A549 (cell line): ENCODE results near the gene BRD1. TPM values are rescaled to one million over a fixed set of nuclear protein-coding genes. Genes with fewer than 3 reads are reported as not detected.

ENCODE experiments used
- ATAC-seq, 2 experiments: fragments of 200-7000 bp in 1 of 2; fragments of >200 bp in 1 of 2; cut with Nextera tagmentation in 1 of 2; cut with Tn5 transposase in 1 of 2; 3 replicates each; pipeline versions ENCODE4 v1.8.0 to v1.9.1; 2018 to 2020; ENCODE audit warnings: mild to moderate bottlenecking in 1 of 2, moderate library complexity in 1 of 2
- CTCF ChIA-PET: fragments of 300-600 bp; sonication (Branson Sonifier 250); formaldehyde crosslinking; extraction: SDS; loops from one replicate; lab custom pipeline; 2021; ENCODE audit warnings: antibody characterized with exemption, inconsistent platforms; lab: Yijun Ruan, JAX
- POLR2A ChIA-PET: fragments of 350-600 bp; formaldehyde crosslinking; extraction: SDS; loops from one replicate; lab custom pipeline; 2021; ENCODE audit warnings: antibody characterized with exemption, inconsistent platforms; lab: Yijun Ruan, JAX
- DNase-seq, 2 experiments: peaks; one replicate each; pipeline versions ENCODE4 v3.0.0 to v3.0.0-alpha.2; 2011 to 2016; ENCODE audit warnings: low read depth in 1 of 2, low spot score in 1 of 2
- FAIRE-seq: peaks from 2 replicates; lab custom pipeline; 2011; peaks lifted over from hg19 to GRCh38; lab: Jason Lieb, UNC
- H3K27ac ChIP-seq, 2 experiments: fragments of >200 bp; sonication (Bioruptor Twin); formaldehyde crosslinking; 3 replicates each; pipeline ENCODE4 v1.5.1; 2016 to 2017
- H3K4me1 ChIP-seq: fragments of >200 bp; sonication (Bioruptor Twin); formaldehyde crosslinking; 3 replicates; pipeline ENCODE4 v1.6.1; 2016
- H3K4me2 ChIP-seq: fragments of >200 bp; sonication (Bioruptor Twin); formaldehyde crosslinking; 3 replicates; pipeline ENCODE4 v1.6.1; 2016
- H3K4me3 ChIP-seq: fragments of >200 bp; sonication (Bioruptor Twin); formaldehyde crosslinking; 3 replicates; pipeline ENCODE4 v1.5.1; 2016
- H3K9me3 ChIP-seq: fragments of >200 bp; sonication (Bioruptor Twin); formaldehyde crosslinking; 3 replicates; pipeline ENCODE4 v1.6.1; 2016
- BHLHE40 ChIP-seq: IDR thresholded peaks from 2 replicates; pipeline ENCODE4 v1.6.1; 2012; ENCODE audit warnings: low read depth, low read length, inconsistent platforms
- CHD2 ChIP-seq: fragments of 150-350 bp; IDR thresholded peaks from 2 replicates; pipeline ENCODE4 v1.6.1; 2014; ENCODE audit warnings: low read length; ENCODE audit not compliant: partially characterized antibody
- ELK1 ChIP-seq: fragments of 150-350 bp; IDR thresholded peaks from 2 replicates; pipeline ENCODE4 v1.6.1; 2014; ENCODE audit warnings: low read depth, mild to moderate bottlenecking, low read length
- ESRRA ChIP-seq: fragments of 150-350 bp; IDR thresholded peaks from 2 replicates; pipeline ENCODE4 v1.6.1; 2014; ENCODE audit warnings: mild to moderate bottlenecking, low read length, borderline replicate concordance
- FOSB ChIP-seq: fragments of 250-450 bp; sonication (Bioruptor Pico); IDR thresholded peaks from 2 replicates; pipeline ENCODE4 v1.5.0; 2020; ENCODE audit warnings: mild to moderate bottlenecking, moderate library complexity
- GATA3 ChIP-seq: IDR thresholded peaks from 2 replicates; pipeline ENCODE4 v1.6.1; 2012; ENCODE audit warnings: borderline replicate concordance
- KDM1A ChIP-seq: fragments of 200-600 bp; sonication (generic); IDR thresholded peaks from 2 replicates; pipeline ENCODE4 v1.6.1; 2016; ENCODE audit warnings: low read depth, mild to moderate bottlenecking
- MAFK ChIP-seq: fragments of 450-650 bp; IDR thresholded peaks from 2 replicates; pipeline ENCODE4 v1.6.1; 2014; ENCODE audit not compliant: partially characterized antibody
- NFE2L2 ChIP-seq: fragments of 150-350 bp; conservative IDR thresholded peaks from 2 replicates; pipeline ENCODE4 v1.6.1; 2014; ENCODE audit warnings: low read length
- RAD21 ChIP-seq, 2 experiments: fragments of >200 bp in 1 of 2; sonication (Bioruptor Twin) in 1 of 2; formaldehyde crosslinking in 1 of 2; IDR thresholded peaks in 1 of 2; conservative IDR thresholded peaks in 1 of 2; 2 replicates in 1 of 2; 3 replicates in 1 of 2; pipeline ENCODE4 v1.6.1; 2012 to 2018; ENCODE audit warnings: inconsistent platforms in 1 of 2
- REST ChIP-seq: fragments of 200-600 bp; sonication (generic); IDR thresholded peaks from 2 replicates; pipeline ENCODE4 v1.6.1; 2016; ENCODE audit warnings: antibody characterized with exemption, mild to moderate bottlenecking, moderate library complexity
- RFX5 ChIP-seq: fragments of 450-650 bp; IDR thresholded peaks from 2 replicates; pipeline ENCODE4 v1.7.1; 2014; ENCODE audit warnings: antibody characterized with exemption, mild to moderate bottlenecking, moderate library complexity
- RNF2 ChIP-seq: fragments of 200-600 bp; sonication (generic); IDR thresholded peaks from 2 replicates; pipeline ENCODE4 v1.6.1; 2016; ENCODE audit warnings: low read depth, mild to moderate bottlenecking, antibody characterized with exemption, moderate library complexity, borderline replicate concordance
- SREBF2 ChIP-seq: fragments of 450-650 bp; IDR thresholded peaks from 2 replicates; pipeline ENCODE4 v1.6.1; 2014; ENCODE audit warnings: mild to moderate bottlenecking, moderate library complexity
- USF2 ChIP-seq: fragments of 450-650 bp; IDR thresholded peaks from 2 replicates; pipeline ENCODE4 v1.6.1; 2014; ENCODE audit warnings: antibody characterized with exemption
- WGBS: methylation state at CpG from one replicate; pipeline ENCODE4 v1.1.6; 2017; ENCODE audit errors: missing lambda C conversion rate; 5-methylcytosine and 5-hydroxymethylcytosine counted together
- polyA plus RNA-seq, 4 experiments: library from polyadenylated mRNA; depleted of rRNA in 3 of 4; stranded (reverse); fragments of >200 nt; fragmentation: RNase III in 1 of 4; extraction: RNeasy Plus Mini Kit Qiagen cat#74134 plus additional on column Dnase treatment in 1 of 4; gene quantifications; 2 replicates in 3 of 4; 3 replicates in 1 of 4; pipeline ENCODE4 v1.2.3, GENCODE V29; 2011 to 2017
- TF ChIP-seq, protein P1 (sequence below): IDR thresholded peaks from 2 replicates; pipeline ENCODE4 v1.6.1; 2012; ENCODE audit warnings: low read depth, borderline replicate concordance
- TF ChIP-seq, protein P2 (sequence below): fragments of >200 bp; sonication (Bioruptor Twin); formaldehyde crosslinking; IDR thresholded peaks from 2 replicates; pipeline ENCODE4 v1.6.1; 2016

The BRD1 gene
- polyA plus RNA-seq, 2 of the 4 experiments (the other 2 are of a cell fraction) = 3.7 to 11.5 TPM

DNA sequence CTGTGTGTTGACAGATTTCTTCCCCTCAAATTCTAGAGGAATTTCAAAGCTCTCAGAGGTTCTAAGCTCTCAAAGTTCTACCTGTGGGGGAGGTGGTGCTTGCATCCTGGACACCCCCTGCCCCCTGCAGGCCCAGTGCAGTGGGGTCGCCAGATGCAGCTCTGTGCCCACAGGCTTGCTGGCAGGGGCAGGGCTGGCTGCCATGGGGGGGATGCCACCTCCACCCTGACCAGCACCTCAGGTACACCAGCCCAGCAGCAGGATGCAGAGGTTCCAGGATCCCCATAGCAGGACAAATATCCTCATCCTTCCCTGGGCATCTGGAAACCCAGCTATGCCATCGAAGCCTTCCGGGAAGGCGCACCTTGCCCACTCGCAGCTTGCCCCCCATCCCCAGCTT, 91.1 kb downstream of the BRD1 start:
- ATAC-seq (no peak), FAIRE-seq (no peak), DNase-seq (no peak)
- CTCF ChIA-PET = interaction anchor here (1.8 kb wide), 1 partner anchor 11 kb away, joined by 11 read pairs; no protein-coding TSS in a partner anchor
- no CpG with 5 or more reads among the region's 5 CpGs for WGBS
- Histone ChIP-seq H3K27ac (no peak overlapping the region), H3K4me2 (no peak overlapping the region), H3K4me3 (no peak overlapping the region), H3K9me3 (peaks cover 4% of the 10 kb centered on the region; the same call in 1 of the 3 replicates), H3K4me1 (no peaks in the 10 kb centered on the region)
- TF ChIP-seq, protein P1, sequence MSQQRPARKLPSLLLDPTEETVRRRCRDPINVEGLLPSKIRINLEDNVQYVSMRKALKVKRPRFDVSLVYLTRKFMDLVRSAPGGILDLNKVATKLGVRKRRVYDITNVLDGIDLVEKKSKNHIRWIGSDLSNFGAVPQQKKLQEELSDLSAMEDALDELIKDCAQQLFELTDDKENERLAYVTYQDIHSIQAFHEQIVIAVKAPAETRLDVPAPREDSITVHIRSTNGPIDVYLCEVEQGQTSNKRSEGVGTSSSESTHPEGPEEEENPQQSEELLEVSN = no peak
- no peak for TF ChIP-seq KDM1A
- no peak for TF ChIP-seq NFE2L2
- TF ChIP-seq RAD21 (conservative IDR thresholded peaks at IDR 0.05 in 1 of 2, IDR thresholded peaks at IDR 0.05 in 1 of 2) = no peak
- no peak for TF ChIP-seq RNF2
- TF ChIP-seq ELK1 = no peak
- POLR2A ChIA-PET = no interaction called here

DNA sequence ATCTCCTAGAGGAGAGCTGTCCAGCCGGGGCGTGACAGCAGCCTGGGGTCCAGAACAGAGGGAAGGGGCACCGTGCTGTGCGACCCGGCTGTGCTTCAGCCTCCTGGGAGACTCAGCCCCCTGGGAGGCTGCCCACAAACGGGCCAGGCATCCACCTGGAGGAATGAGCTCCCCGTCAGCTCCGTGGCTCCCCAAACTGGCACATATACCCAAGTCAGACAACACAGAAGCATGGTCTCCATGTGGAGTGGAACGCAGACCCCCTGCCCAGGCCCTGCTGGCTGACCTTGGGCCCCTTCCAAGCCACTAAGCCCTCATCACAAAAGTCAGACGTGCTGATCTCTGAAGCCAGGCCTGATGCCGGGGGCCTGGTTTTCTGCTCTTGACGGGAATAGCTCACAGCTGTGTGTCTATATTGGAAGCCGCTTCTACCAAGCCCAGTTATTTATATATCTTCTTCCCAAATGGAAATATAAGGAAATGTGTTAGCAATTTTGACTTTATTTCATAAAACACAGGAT, 91.7 kb downstream of the BRD1 start:
- ATAC-seq (no peak), DNase-seq (no peak)
- H3K4me3 ChIP-seq = no peak overlapping the region
- 15% methylated on average over 2 of the region's 13 CpGs for WGBS
- ChIA-PET POLR2A (no interaction called here), CTCF (interaction anchor here (1.8 kb wide), 1 partner anchor 11 kb away, joined by 11 read pairs; no protein-coding TSS in a partner anchor)
- no peak overlapping the region for H3K4me2 ChIP-seq
- TF ChIP-seq GATA3 = no peak
- TF ChIP-seq, all 56 proteins: peak for 0
- no peak overlapping the region for H3K27ac ChIP-seq
- FAIRE-seq = no peak
- H3K4me1 ChIP-seq = no peaks in the 10 kb centered on the region
- H3K9me3 ChIP-seq = peaks cover 4% of the 10 kb centered on the region; the same call in 1 of the 3 replicates

- H3K9me3 ChIP-seq = peaks cover 4% of the 10 kb centered on the region; the same call in 1 of the 3 replicates
- ChIA-PET CTCF (interaction anchor here (1.8 kb wide), 1 partner anchor 10 kb away, joined by 11 read pairs; no protein-coding TSS in a partner anchor), POLR2A (no interaction called here)
- peak; percentile 40 to 42; a peak in 2 of 6 replicates for ATAC-seq
- no peak overlapping the region for H3K4me3 ChIP-seq
- TF ChIP-seq BHLHE40 (no peak), REST (peak; percentile 87)
- 4% methylated on average over 11 of the region's 16 CpGs for WGBS
- no peak overlapping the region for H3K27ac ChIP-seq
- no peak for DNase-seq
- no peak for FAIRE-seq
- no peaks in the 10 kb centered on the region for H3K4me1 ChIP-seq
- no peak overlapping the region for H3K4me2 ChIP-seq
These were observed 92.2 kb downstream of the BRD1 start for GRCh38 chr22:49735411-49735900.

GRCh38 chr22:49734882-49735281, 92.8 kb downstream of the BRD1 start:
- no peak overlapping the region for H3K27ac ChIP-seq
- POLR2A ChIA-PET = no interaction called here
- no peak for ATAC-seq
- CTCF ChIA-PET = no interaction called here
- TF ChIP-seq ESRRA (no peak), SREBF2 (no peak), RFX5 (no peak), MAFK (no peak), FOSB (CRISPR knock-in tag) (no peak), CHD2 (no peak), USF2 (no peak), NFE2L2 (no peak)
- TF ChIP-seq, protein P2, sequence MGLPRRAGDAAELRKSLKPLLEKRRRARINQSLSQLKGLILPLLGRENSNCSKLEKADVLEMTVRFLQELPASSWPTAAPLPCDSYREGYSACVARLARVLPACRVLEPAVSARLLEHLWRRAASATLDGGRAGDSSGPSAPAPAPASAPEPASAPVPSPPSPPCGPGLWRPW = no peak
- TF ChIP-seq, all 56 proteins: peak for 0
- Histone ChIP-seq H3K9me3 (peaks cover 4% of the 10 kb centered on the region; the same call in 1 of the 3 replicates), H3K4me1 (no peaks in the 10 kb centered on the region), H3K4me3 (no peak overlapping the region), H3K4me2 (no peak overlapping the region)
- FAIRE-seq (no peak), DNase-seq (no peak)
- WGBS = 37% methylated on average over 2 of the region's 12 CpGs
